GM12801 (cell line): ENCODE measurements around the gene LTBP4.

Experiments
- TF ChIP-seq, protein P1 (sequence below): IDR thresholded peaks from one replicate; pipeline ENCODE4 v1.5.1; 2011; ENCODE audit warnings: control low read depth; ENCODE audit not compliant: insufficient read length; ENCODE audit errors: extremely low read depth

LTBP4 gene

DNA sequence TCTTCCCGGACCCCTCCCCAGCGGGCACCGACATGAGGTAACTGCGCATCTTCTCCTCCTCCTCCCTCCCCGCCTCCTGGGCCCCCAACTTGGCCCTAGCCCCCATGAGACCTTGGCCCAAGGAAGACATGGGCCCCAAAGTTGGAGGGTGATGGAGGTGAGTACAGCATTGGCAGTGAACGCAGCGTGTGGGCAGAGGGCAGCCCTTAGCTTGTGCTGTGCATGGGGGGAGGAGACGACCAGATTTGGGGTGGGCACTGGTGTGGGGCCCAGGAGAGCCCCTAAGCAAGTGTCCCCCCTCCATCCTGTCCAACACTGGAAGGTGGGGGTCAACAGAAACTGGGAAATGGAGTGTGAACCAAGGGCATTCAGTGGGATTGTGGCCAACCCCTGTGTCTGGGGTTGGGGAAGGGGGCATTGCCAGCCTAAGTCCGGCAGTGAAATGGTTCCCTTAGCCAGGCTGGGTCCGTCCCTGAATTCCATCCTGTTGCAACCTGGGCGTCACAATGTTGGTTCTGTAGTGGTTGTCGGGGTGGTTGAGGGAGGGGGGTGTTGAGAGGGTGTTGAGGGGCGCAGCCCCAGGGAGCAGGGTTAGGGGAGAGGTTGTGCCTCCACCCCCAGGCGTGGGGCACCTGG, 65.8 kb downstream of the LTBP4 start:
- TF ChIP-seq, protein P1, sequence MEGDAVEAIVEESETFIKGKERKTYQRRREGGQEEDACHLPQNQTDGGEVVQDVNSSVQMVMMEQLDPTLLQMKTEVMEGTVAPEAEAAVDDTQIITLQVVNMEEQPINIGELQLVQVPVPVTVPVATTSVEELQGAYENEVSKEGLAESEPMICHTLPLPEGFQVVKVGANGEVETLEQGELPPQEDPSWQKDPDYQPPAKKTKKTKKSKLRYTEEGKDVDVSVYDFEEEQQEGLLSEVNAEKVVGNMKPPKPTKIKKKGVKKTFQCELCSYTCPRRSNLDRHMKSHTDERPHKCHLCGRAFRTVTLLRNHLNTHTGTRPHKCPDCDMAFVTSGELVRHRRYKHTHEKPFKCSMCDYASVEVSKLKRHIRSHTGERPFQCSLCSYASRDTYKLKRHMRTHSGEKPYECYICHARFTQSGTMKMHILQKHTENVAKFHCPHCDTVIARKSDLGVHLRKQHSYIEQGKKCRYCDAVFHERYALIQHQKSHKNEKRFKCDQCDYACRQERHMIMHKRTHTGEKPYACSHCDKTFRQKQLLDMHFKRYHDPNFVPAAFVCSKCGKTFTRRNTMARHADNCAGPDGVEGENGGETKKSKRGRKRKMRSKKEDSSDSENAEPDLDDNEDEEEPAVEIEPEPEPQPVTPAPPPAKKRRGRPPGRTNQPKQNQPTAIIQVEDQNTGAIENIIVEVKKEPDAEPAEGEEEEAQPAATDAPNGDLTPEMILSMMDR = no peak

DNA sequence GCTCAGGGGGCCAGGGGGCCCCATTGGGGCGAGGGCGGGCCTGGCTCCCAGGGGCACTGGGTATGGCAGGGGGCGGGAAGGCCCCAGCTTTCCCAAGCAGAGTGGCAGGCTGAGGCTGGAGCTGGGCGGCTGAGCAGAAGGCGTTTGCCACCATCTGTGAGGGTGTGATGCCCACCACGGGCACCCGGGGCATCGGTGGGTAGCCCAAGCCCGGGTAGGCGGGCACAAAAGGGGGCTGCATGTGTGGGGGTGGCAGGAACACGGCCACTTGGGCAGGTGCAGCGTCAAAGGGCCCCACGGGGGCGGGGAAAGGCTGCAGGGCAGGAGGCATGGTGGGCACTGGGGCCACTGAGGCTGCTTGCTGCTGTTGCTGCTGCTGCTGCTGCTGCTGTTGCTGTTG, 66.4 kb downstream of the LTBP4 start:
- TF ChIP-seq, protein P1 = no peak

DNA sequence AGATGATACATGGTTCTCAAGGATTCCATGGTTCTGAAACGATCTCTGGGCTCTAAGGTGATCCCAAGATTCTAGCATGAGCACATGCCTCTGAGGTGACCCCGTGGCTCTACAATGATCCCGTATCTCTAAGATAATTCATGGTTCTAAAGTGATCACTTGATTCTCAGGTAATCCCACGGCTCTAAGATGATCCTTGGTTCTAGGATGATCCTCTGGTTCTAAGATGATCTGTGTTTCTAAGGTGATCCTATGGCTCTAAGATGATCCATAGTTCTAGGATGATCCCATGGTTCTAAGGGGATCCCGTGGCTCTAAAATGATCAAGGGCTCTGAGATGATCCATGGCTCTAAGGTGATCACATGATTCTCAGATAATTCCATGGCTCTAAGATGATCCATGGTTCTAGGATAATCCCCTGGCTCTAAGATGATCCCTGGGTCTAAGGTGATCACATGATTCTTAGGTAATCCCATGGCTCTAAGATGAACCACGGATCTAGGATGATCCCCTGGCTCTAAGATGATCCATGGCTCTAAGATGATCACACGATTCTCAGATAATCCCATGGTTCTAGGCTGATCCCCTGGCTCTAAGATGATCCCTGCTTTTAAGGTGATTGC, 67.9 kb downstream of the LTBP4 start:
- TF ChIP-seq, protein P1 = no peak

DNA sequence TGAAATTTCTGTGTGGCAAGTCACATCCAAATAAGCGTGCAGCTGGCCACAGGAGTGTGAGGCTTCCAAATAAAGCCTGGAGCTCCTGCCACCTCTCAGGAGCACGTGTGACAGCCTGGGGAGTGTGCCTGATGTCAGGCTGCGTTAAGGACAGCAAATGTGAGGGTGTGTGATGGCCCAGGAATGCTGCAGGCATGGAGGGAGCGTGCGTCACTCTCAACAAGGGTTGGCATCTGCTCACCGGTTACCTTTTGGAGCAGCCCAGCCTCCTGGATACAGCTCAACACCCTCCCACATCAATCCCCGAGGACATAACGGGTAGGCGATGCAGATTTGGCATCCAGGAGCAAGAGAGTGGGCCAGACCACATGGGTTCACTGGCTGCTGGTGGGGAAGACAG, 70.2 kb downstream of the LTBP4 start:
- TF ChIP-seq, protein P1 = no peak

DNA sequence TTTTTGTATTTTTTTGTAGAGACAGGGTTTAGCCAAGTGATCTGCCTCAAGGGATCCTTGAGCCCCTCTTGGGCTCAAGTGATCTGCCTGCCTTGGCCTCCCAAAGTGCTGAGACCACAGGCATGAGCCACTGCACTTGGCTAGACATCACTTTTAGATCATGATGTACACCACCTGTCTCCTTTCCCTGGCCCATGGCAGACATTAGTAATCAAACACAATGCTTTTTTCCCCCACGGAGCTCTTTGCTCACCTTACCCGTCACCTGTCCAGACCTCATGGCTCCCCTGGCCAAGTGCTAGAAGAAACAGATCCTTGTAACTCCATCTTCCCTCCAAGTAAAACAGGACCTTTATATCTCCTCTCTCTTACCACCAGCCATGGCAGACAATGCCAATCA, 70.9 kb downstream of the LTBP4 start:
- TF ChIP-seq, protein P1 = no peak

DNA sequence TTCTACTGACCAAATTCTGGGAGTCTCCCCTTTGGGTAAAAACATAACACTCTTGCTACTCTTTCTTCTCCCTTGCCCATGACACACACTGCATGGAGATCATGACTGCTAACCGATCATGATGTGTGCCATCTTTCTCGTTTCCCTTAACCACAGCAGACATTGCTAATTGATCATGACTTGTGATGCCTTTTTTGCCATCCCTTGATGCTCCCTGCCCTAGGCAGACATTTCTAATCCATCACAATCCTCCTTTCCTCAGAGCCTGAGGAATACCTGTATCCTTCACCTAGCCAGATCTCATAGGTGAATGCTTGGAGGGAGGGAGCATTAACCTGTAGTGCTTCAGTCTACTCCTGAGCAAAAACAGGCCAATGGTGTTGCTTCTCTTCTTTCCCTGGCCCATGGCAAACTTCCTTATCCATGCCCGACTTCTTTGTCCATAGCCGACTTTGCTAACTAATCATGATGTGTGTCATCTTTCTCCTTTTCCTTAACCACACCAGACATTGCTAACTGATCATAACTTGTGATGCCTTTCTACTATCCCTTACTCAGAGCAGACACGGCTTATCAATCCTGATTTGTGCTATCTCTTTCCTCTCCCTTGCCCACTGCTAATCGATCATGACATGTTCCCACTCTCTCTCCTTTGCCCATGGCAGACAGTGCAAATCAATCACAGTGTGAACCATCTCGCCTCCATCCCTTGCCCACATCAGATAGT, 71.6 kb downstream of the LTBP4 start:
- TF ChIP-seq, protein P1 = no peak

DNA sequence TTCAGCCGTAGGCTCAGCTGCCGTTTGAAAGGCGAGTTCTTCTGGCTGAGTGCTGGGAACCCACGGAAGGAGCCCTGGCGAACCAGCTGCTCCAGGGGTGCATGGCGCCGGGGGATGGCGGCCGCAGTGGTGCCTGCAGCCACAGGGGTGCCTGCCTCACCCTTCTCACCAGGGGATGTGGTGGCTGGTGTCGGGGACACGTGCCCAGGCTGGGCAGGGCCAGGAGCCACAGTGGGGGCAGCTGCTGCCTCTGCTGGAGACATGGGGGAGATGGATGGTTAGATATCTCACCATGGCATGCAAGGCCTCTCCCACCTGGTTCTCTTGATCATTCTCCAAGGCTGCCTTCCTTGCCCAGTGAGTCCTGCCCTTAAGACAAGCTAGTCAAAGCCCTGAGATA, 72.2 kb downstream of the LTBP4 start:
- TF ChIP-seq, protein P1 = no peak
